KOPT-K1 (cell line): ENCODE measurements around the gene HPS3.
A peak's percentile ranks its signal among the peaks of the same experiment; 100 is the strongest.
"Not testable (repeated sequence)": the region's sequence is repeated elsewhere in the genome, so short reads cannot be mapped to it uniquely, and the experiment has no call there.

Experiments
- H3K27ac ChIP-seq: fragments of 200-600 bp; sonication (generic); 2 replicates; pipeline ENCODE4 v1.5.1; 2016; ENCODE audit warnings: antibody characterized with exemption, mild to moderate bottlenecking, low read depth, low read length; ENCODE audit not compliant: poor library complexity, severe bottlenecking
- H3K36me3 ChIP-seq: fragments of 200-600 bp; sonication (generic); 2 replicates; pipeline ENCODE4 v1.5.1; 2017; ENCODE audit warnings: antibody characterized with exemption, mild to moderate bottlenecking, low read length, moderate library complexity; ENCODE audit not compliant: insufficient read depth
- H3K9me3 ChIP-seq: fragments of 200-600 bp; sonication (generic); 2 replicates; pipeline ENCODE4 v1.5.1; 2017; ENCODE audit warnings: antibody characterized with exemption, low read length, mild to moderate bottlenecking; ENCODE audit not compliant: insufficient read depth, poor library complexity, severe bottlenecking

HPS3 gene

GRCh38 chr3:149129326-149130205 is at the start of gene HPS3:
Gene HPS3, plus strand, starts transcription at chr3:149129638. Its CDS starts 86 bp downstream, at chr3:149129724.
- H3K27ac ChIP-seq = peak within 1 kb of the TSS; percentile 64
- peaks cover 8% of the 10 kb centered on the region; the same call in 1 of the 2 replicates for H3K36me3 ChIP-seq
- no peaks in the 10 kb centered on the region for H3K9me3 ChIP-seq

GRCh38 chr3:149080011-149080698 is 49.3 kb upstream of the HPS3 start:
- Histone ChIP-seq H3K36me3 (peaks cover 82% of the 10 kb centered on the region), H3K9me3 (no peaks in the 10 kb centered on the region), H3K27ac (no peak overlapping the region)

GRCh38 chr3:149080699-149081091 is 48.7 kb upstream of the HPS3 start:
- Histone ChIP-seq H3K36me3 (peaks cover 77% of the 10 kb centered on the region), H3K9me3 (no peaks in the 10 kb centered on the region)

GRCh38 chr3:149081772-149082171 is 47.7 kb upstream of the HPS3 start:
- H3K9me3 ChIP-seq = no peaks in the 10 kb centered on the region
- no peak overlapping the region for H3K27ac ChIP-seq
- peaks cover 69% of the 10 kb centered on the region for H3K36me3 ChIP-seq

More at GRCh38 chr3:149080699-149081091, 48.7 kb upstream of the HPS3 start:
- H3K27ac ChIP-seq = no peak overlapping the region

- H3K36me3 ChIP-seq = peaks cover 33% of the 10 kb centered on the region
- H3K27ac ChIP-seq = peak overlapping the region; percentile 76
- H3K9me3 ChIP-seq = peaks cover 6% of the 10 kb centered on the region
Measured at GRCh38 chr3:149085828-149086231, 43.6 kb upstream of the HPS3 start.

- peak within 1 kb of the TSS; percentile 76 for H3K27ac ChIP-seq
- H3K9me3 ChIP-seq = peaks cover 6% of the 10 kb centered on the region
Measured at GRCh38 chr3:149086232-149086988, 43.0 kb upstream of the HPS3 start, which contains the start of gene HLTF. Gene HLTF, minus strand, starts transcription at chr3:149086533. Its CDS starts 197 bp downstream, at chr3:149086336.

GRCh38 chr3:149087208-149087607 is 42.2 kb upstream of the HPS3 start:
- Histone ChIP-seq H3K27ac (no peak overlapping the region), H3K36me3 (peaks cover 22% of the 10 kb centered on the region), H3K9me3 (peaks cover 6% of the 10 kb centered on the region)

More at GRCh38 chr3:149086232-149086988, 43.0 kb upstream of the HPS3 start, which contains the start of gene HLTF:
- H3K36me3 ChIP-seq = peaks cover 30% of the 10 kb centered on the region

- H3K36me3 ChIP-seq = peaks cover 2% of the 10 kb centered on the region; the same call in 1 of the 2 replicates
- H3K9me3 ChIP-seq = peaks cover 6% of the 10 kb centered on the region
- no peak overlapping the region for H3K27ac ChIP-seq
Measured at GRCh38 chr3:149089395-149089794, 40.0 kb upstream of the HPS3 start.

GRCh38 chr3:149090461-149090860 is 39.0 kb upstream of the HPS3 start:
- H3K36me3 ChIP-seq = no peaks in the 10 kb centered on the region
- H3K27ac ChIP-seq = no peak overlapping the region
- H3K9me3 ChIP-seq = peaks cover 6% of the 10 kb centered on the region

- Histone ChIP-seq H3K27ac (no peak overlapping the region), H3K36me3 (no peaks in the 10 kb centered on the region), H3K9me3 (peaks cover 6% of the 10 kb centered on the region)
Measured at GRCh38 chr3:149090907-149091306, 38.5 kb upstream of the HPS3 start.

- H3K27ac ChIP-seq = no peak overlapping the region
- H3K36me3 ChIP-seq = no peaks in the 10 kb centered on the region
- H3K9me3 ChIP-seq = peaks cover 4% of the 10 kb centered on the region
Measured at GRCh38 chr3:149091983-149092382, 37.5 kb upstream of the HPS3 start.

GRCh38 chr3:149095487-149095886 is 34.0 kb upstream of the HPS3 start:
- Histone ChIP-seq H3K9me3 (no peaks in the 10 kb centered on the region), H3K36me3 (no peaks in the 10 kb centered on the region), H3K27ac (no peak overlapping the region)

- not testable (repeated sequence) for H3K36me3 ChIP-seq
Measured at GRCh38 chr3:149097987-149098386, 31.5 kb upstream of the HPS3 start.

GRCh38 chr3:149101154-149101553 is 28.3 kb upstream of the HPS3 start:
- Histone ChIP-seq H3K9me3 (peaks cover 6% of the 10 kb centered on the region), H3K36me3 (no peaks in the 10 kb centered on the region), H3K27ac (no peak overlapping the region)

More at GRCh38 chr3:149097987-149098386, 31.5 kb upstream of the HPS3 start:
- not testable (repeated sequence) for H3K9me3 ChIP-seq, H3K27ac ChIP-seq

- Histone ChIP-seq H3K9me3 (peaks cover 11% of the 10 kb centered on the region), H3K27ac (no peak overlapping the region), H3K36me3 (no peaks in the 10 kb centered on the region)
Measured at GRCh38 chr3:149101641-149102040, 27.8 kb upstream of the HPS3 start.
